Keratinocyte (primary cell): ENCODE data around the gene OCIAD2. TPM values are rescaled to one million over a fixed set of nuclear protein-coding genes. Genes with fewer than 3 reads are reported as not detected.
"Not testable (repeated sequence)": the region's sequence is repeated elsewhere in the genome, so short reads cannot be mapped to it uniquely, and the experiment has no call there.

Experiments
- DNase-seq: peaks from one replicate; pipeline ENCODE4 v3.0.0-alpha.2; 2011; ENCODE audit warnings: low read depth, missing footprints, low spot score
- FAIRE-seq: peaks from 2 replicates; lab custom pipeline; 2011; peaks lifted over from hg19 to GRCh38; lab: Jason Lieb, UNC
- H2AFZ ChIP-seq: 2 replicates; pipeline ENCODE4 v1.6.0; 2012; ENCODE audit warnings: low read length, control low read depth, inconsistent platforms; ENCODE audit not compliant: control insufficient read depth
- H3K27ac ChIP-seq: 2 replicates; pipeline ENCODE4 v1.5.1; 2011; ENCODE audit warnings: low read length; ENCODE audit not compliant: control insufficient read depth, insufficient read depth
- H3K27me3 ChIP-seq: 3 replicates; pipeline ENCODE4 v1.6.0; 2011; ENCODE audit warnings: low read length; ENCODE audit not compliant: control insufficient read depth, insufficient read depth; ENCODE audit errors: extremely low read depth
- H3K36me3 ChIP-seq, 2 experiments: 2 replicates in 1 of 2; 3 replicates in 1 of 2; pipeline ENCODE4 v1.5.1; 2011; ENCODE audit warnings: low read length in 2 of 2, mild to moderate bottlenecking in 1 of 2; ENCODE audit not compliant: control insufficient read depth in 2 of 2, insufficient read depth in 2 of 2; ENCODE audit errors: extremely low read depth in 1 of 2
- H3K4me1 ChIP-seq: 3 replicates; pipeline ENCODE4 v1.5.1; 2011; ENCODE audit warnings: low read length; ENCODE audit not compliant: control insufficient read depth, insufficient read depth; ENCODE audit errors: extremely low read depth
- H3K4me2 ChIP-seq: 3 replicates; pipeline ENCODE4 v1.6.0; 2011; ENCODE audit warnings: low read depth, low read length; ENCODE audit not compliant: control insufficient read depth, insufficient read depth; ENCODE audit errors: extremely low read depth
- H3K4me3 ChIP-seq, 3 experiments: fragments of 200-600 bp in 1 of 3; sonication (generic) in 1 of 3; 2 replicates in 2 of 3; 3 replicates in 1 of 3; pipeline ENCODE4 v1.5.1; 2011 to 2016; ENCODE audit warnings: low read length in 3 of 3, mild to moderate bottlenecking in 3 of 3, control low read depth in 2 of 3, inconsistent platforms in 1 of 3, low read depth in 1 of 3, mixed read lengths in 1 of 3, mixed run types in 1 of 3, moderate library complexity in 1 of 3; ENCODE audit not compliant: control insufficient read depth in 2 of 3, insufficient read depth in 2 of 3; ENCODE audit errors: extremely low read depth in 1 of 3
- H3K79me2 ChIP-seq: 2 replicates; pipeline ENCODE4 v1.6.0; 2012; ENCODE audit warnings: low read length; ENCODE audit not compliant: control insufficient read depth, insufficient read depth
- H3K9ac ChIP-seq: 3 replicates; pipeline ENCODE4 v1.6.0; 2011; ENCODE audit warnings: low read length; ENCODE audit not compliant: control insufficient read depth, insufficient read depth; ENCODE audit errors: extremely low read depth
- H3K9me1 ChIP-seq: 3 replicates; pipeline ENCODE4 v1.6.0; 2011; ENCODE audit warnings: low read length; ENCODE audit not compliant: control insufficient read depth, insufficient read depth; ENCODE audit errors: extremely low read depth
- H3K9me3 ChIP-seq: 2 replicates; pipeline ENCODE4 v1.5.1; 2012; ENCODE audit warnings: low read depth, low read length; ENCODE audit not compliant: control insufficient read depth
- H4K20me1 ChIP-seq: 3 replicates; pipeline ENCODE4 v1.6.0; 2011; ENCODE audit warnings: low read length; ENCODE audit not compliant: control insufficient read depth, insufficient read depth; ENCODE audit errors: extremely low read depth
- CTCF ChIP-seq, 3 experiments: IDR thresholded peaks in 1 of 3; conservative IDR thresholded peaks in 1 of 3; optimal IDR thresholded peaks in 1 of 3; 2 replicates in 2 of 3; 3 replicates in 1 of 3; pipeline versions ENCODE3 to v1.5.1; 2011; ENCODE audit warnings: low read length in 3 of 3, mild to moderate bottlenecking in 3 of 3, moderate library complexity in 2 of 3, control low read depth in 1 of 3, inconsistent platforms in 1 of 3; ENCODE audit not compliant: insufficient read depth in 2 of 3; ENCODE audit errors: extremely low read depth in 1 of 3
- EZH2 ChIP-seq: IDR thresholded peaks from one replicate; pipeline ENCODE4 v1.6.1; 2012; ENCODE audit warnings: inconsistent platforms, mild to moderate bottlenecking, low read length, moderate library complexity
- dilution Hi-C: fragments of 300-500 bp; cut with MboI; formaldehyde crosslinking; loops from one replicate; pipeline ENCODE4 v1.7.0; 2020; ENCODE audit warnings: low sequenced_read_pairs; ENCODE audit not compliant: extremely low pct_ligation_motif_present
- polyA plus RNA-seq, 5 experiments: library from polyadenylated mRNA; depleted of rRNA in 3 of 5; stranded (reverse) in 3 of 5; stranded (forward) in 1 of 5; unstranded in 1 of 5; fragments of >200 nt; gene quantifications; 1 replicate in 1 of 5; 2 replicates in 3 of 5; 3 replicates in 1 of 5; pipeline versions ENCODE4 v1.2.1 to v1.2.3, GENCODE V29; 2011 to 2012; ENCODE audit warnings: missing spikeins in 2 of 5, low read depth in 1 of 5, low replicate concordance in 1 of 5

OCIAD2 gene
- polyA plus RNA-seq, 1 donor (not counting 4 experiments of a cell fraction or from before 2014, with no cell fraction given): 407 TPM

GRCh38 chr4:48853604-48854394 lies 52.8 kb downstream of the OCIAD2 start:
- H3K4me3 ChIP-seq: no peak overlapping the region
- no peak overlapping the region for H3K9ac ChIP-seq
- no peaks in the 10 kb centered on the region for H3K27me3 ChIP-seq
- H4K20me1 ChIP-seq: no peaks in the 10 kb centered on the region
- TF ChIP-seq EZH2 (no peak), CTCF (optimal IDR thresholded peaks at IDR 0.05 in 1 of 3, IDR thresholded peaks at IDR 0.05 in 1 of 3, conservative IDR thresholded peaks at IDR 0.05 in 1 of 3; ENCODE audit: extremely low read depth in 1 of 3, insufficient read depth in 2 of 3, low read length in 3 of 3) (no peak)
- H3K9me1 ChIP-seq: no peaks in the 10 kb centered on the region
- FAIRE-seq (no peak), DNase-seq (no peak)
- dilution Hi-C loops: no loop called here
- H3K36me3 ChIP-seq: peaks cover 8 to 17% of the 10 kb centered on the region in 2 experiments
- H2AFZ ChIP-seq: no peak overlapping the region
- H3K9me3 ChIP-seq: no peaks in the 10 kb centered on the region
- H3K27ac ChIP-seq: no peak overlapping the region
- H3K4me1 ChIP-seq: peaks cover 4% of the 10 kb centered on the region
- H3K4me2 ChIP-seq: no peak overlapping the region
- H3K79me2 ChIP-seq: no peaks in the 10 kb centered on the region

GRCh38 chr4:48851651-48852050 lies 54.9 kb downstream of the OCIAD2 start:
- H3K9me1 ChIP-seq: no peaks in the 10 kb centered on the region
- TF ChIP-seq CTCF (optimal IDR thresholded peaks at IDR 0.05 in 1 of 3, IDR thresholded peaks at IDR 0.05 in 1 of 3, conservative IDR thresholded peaks at IDR 0.05 in 1 of 3; ENCODE audit: extremely low read depth in 1 of 3, insufficient read depth in 2 of 3, low read length in 3 of 3) (no peak), EZH2 (no peak)
- no peak overlapping the region for H3K4me2 ChIP-seq
- no peaks in the 10 kb centered on the region for H4K20me1 ChIP-seq
- FAIRE-seq (no peak), DNase-seq (no peak)
- H3K36me3 ChIP-seq: peaks cover 8 to 11% of the 10 kb centered on the region in 2 experiments
- H3K9me3 ChIP-seq: no peaks in the 10 kb centered on the region
- H3K79me2 ChIP-seq: peaks cover 2% of the 10 kb centered on the region
- H3K9ac ChIP-seq: no peak overlapping the region
- H3K27ac ChIP-seq: no peak overlapping the region
- H3K4me3 ChIP-seq: no peak overlapping the region
- dilution Hi-C loops: no loop called here
- H3K4me1 ChIP-seq: peaks cover 4% of the 10 kb centered on the region
- no peaks in the 10 kb centered on the region for H3K27me3 ChIP-seq
- no peak overlapping the region for H2AFZ ChIP-seq

- H3K27me3 ChIP-seq, FAIRE-seq, H3K27ac ChIP-seq, DNase-seq, dilution Hi-C loops, H3K4me3 ChIP-seq, H2AFZ ChIP-seq, H3K9me1 ChIP-seq, H3K4me1 ChIP-seq, H3K9me3 ChIP-seq, H3K9ac ChIP-seq, H3K79me2 ChIP-seq, H3K36me3 ChIP-seq, H3K4me2 ChIP-seq, H4K20me1 ChIP-seq: not testable (repeated sequence)
These were observed 57.8 kb downstream of the OCIAD2 start for GRCh38 chr4:48848799-48849198.
